Measurements from ENCODE around the gene GLYATL3. TPM values are rescaled to one million over a fixed set of nuclear protein-coding genes. Genes with fewer than 3 reads are reported as not detected.

The GLYATL3 gene
- total RNA-seq, 1 donor = not detected

GRCh38 chr6:49541210-49541724 lies 41.5 kb downstream of the GLYATL3 start:
- Histone ChIP-seq H3K27ac (ENCODE audit: low read depth, low read length) (peak overlapping the region; percentile 40), H2AFZ (ENCODE audit: low read length) (no peak overlapping the region)

GRCh38 chr6:49541936-49542335 lies 42.2 kb downstream of the GLYATL3 start:
- TF ChIP-seq CTCF (IDR thresholded peaks at IDR 0.05; ENCODE audit: extremely low read depth, low read depth, low read length) = no peak
- DNase-seq (ENCODE audit: insufficient read length, low spot score, missing footprints) = no peak
- Histone ChIP-seq H2AFZ (ENCODE audit: low read length) (no peak overlapping the region), H3K79me2 (ENCODE audit: insufficient read depth, low read length) (no peaks in the 10 kb centered on the region), H4K20me1 (ENCODE audit: insufficient read depth, low read length) (no peaks in the 10 kb centered on the region), H3K4me2 (ENCODE audit: insufficient read depth, low read length) (peak overlapping the region; percentile 24), H3K27ac (ENCODE audit: low read depth, low read length) (peak overlapping the region; percentile 40), H3K4me3 (ENCODE audit: insufficient read depth, low read length) (no peak overlapping the region), H3K9me3 (ENCODE audit: low read depth, low read length) (no peaks in the 10 kb centered on the region), H3K4me1 (ENCODE audit: insufficient read depth, low read length) (peaks cover 7% of the 10 kb centered on the region), H3K27me3 (ENCODE audit: insufficient read depth, low read length) (no peaks in the 10 kb centered on the region), H3K36me3 (ENCODE audit: insufficient read depth, low read length) (no peaks in the 10 kb centered on the region)

More at GRCh38 chr6:49541210-49541724, 41.5 kb downstream of the GLYATL3 start:
- Histone ChIP-seq H3K4me2 (ENCODE audit: insufficient read depth, low read length) (no peak overlapping the region), H3K27me3 (ENCODE audit: insufficient read depth, low read length) (no peaks in the 10 kb centered on the region), H3K4me1 (ENCODE audit: insufficient read depth, low read length) (peaks cover 7% of the 10 kb centered on the region), H4K20me1 (ENCODE audit: insufficient read depth, low read length) (no peaks in the 10 kb centered on the region), H3K4me3 (ENCODE audit: insufficient read depth, low read length) (no peak overlapping the region), H3K79me2 (ENCODE audit: insufficient read depth, low read length) (no peaks in the 10 kb centered on the region), H3K9me3 (ENCODE audit: low read depth, low read length) (no peaks in the 10 kb centered on the region), H3K36me3 (ENCODE audit: insufficient read depth, low read length) (no peaks in the 10 kb centered on the region)
- DNase-seq (ENCODE audit: insufficient read length, low spot score, missing footprints) = peak; percentile 41
- TF ChIP-seq CTCF (IDR thresholded peaks at IDR 0.05; ENCODE audit: extremely low read depth, low read depth, low read length) = no peak

- Histone ChIP-seq H3K9me3 (ENCODE audit: low read depth, low read length) (no peaks in the 10 kb centered on the region), H3K27ac (ENCODE audit: low read depth, low read length) (no peak overlapping the region), H3K4me2 (ENCODE audit: insufficient read depth, low read length) (no peak overlapping the region), H3K27me3 (ENCODE audit: insufficient read depth, low read length) (no peaks in the 10 kb centered on the region), H3K4me1 (ENCODE audit: insufficient read depth, low read length) (peaks cover 7% of the 10 kb centered on the region), H3K36me3 (ENCODE audit: insufficient read depth, low read length) (no peaks in the 10 kb centered on the region), H3K4me3 (ENCODE audit: insufficient read depth, low read length) (no peak overlapping the region), H2AFZ (ENCODE audit: low read length) (no peak overlapping the region), H4K20me1 (ENCODE audit: insufficient read depth, low read length) (no peaks in the 10 kb centered on the region), H3K79me2 (ENCODE audit: insufficient read depth, low read length) (no peaks in the 10 kb centered on the region)
- TF ChIP-seq CTCF (IDR thresholded peaks at IDR 0.05; ENCODE audit: extremely low read depth, low read depth, low read length) = no peak
- DNase-seq (ENCODE audit: insufficient read length, low spot score, missing footprints) = no peak
Observed at GRCh38 chr6:49543087-49543858, 43.5 kb downstream of the GLYATL3 start.

- Histone ChIP-seq H3K27ac (ENCODE audit: low read depth, low read length) (no peak overlapping the region), H4K20me1 (ENCODE audit: insufficient read depth, low read length) (no peaks in the 10 kb centered on the region), H2AFZ (ENCODE audit: low read length) (no peak overlapping the region), H3K27me3 (ENCODE audit: insufficient read depth, low read length) (peaks cover 18% of the 10 kb centered on the region), H3K4me2 (ENCODE audit: insufficient read depth, low read length) (no peak overlapping the region), H3K79me2 (ENCODE audit: insufficient read depth, low read length) (no peaks in the 10 kb centered on the region), H3K9me3 (ENCODE audit: low read depth, low read length) (no peaks in the 10 kb centered on the region), H3K36me3 (ENCODE audit: insufficient read depth, low read length) (no peaks in the 10 kb centered on the region), H3K4me3 (ENCODE audit: insufficient read depth, low read length) (no peak overlapping the region), H3K4me1 (ENCODE audit: insufficient read depth, low read length) (peaks cover 10% of the 10 kb centered on the region)
- TF ChIP-seq CTCF (IDR thresholded peaks at IDR 0.05; ENCODE audit: extremely low read depth, low read depth, low read length) = no peak
- DNase-seq (ENCODE audit: insufficient read length, low spot score, missing footprints) = no peak
Observed at GRCh38 chr6:49546331-49546730, 46.6 kb downstream of the GLYATL3 start.
